ENCODE data around the gene NIPA2. TPM values are rescaled to one million over a fixed set of nuclear protein-coding genes. Genes with fewer than 3 reads are reported as not detected.

The NIPA2 gene
- total RNA-seq, 1 donor from 2014 or later = 81.0 TPM

GRCh38 chr15:22903427-22903826 lies 65.0 kb downstream of the NIPA2 start:
- TF ChIP-seq CTCF (IDR thresholded peaks at IDR 0.05; ENCODE audit: unreplicated experiment) = no peak
- Mint-ChIP-seq H3K4me1 (ENCODE audit: unreplicated experiment) (peaks cover 6% of the 10 kb centered on the region), H3K27me3 (ENCODE audit: unreplicated experiment) (peaks cover 6% of the 10 kb centered on the region), H3K9me3 (ENCODE audit: unreplicated experiment) (no peaks in the 10 kb centered on the region), H3K4me3 (ENCODE audit: unreplicated experiment) (peak overlapping the region; percentile 33), H3K27ac (ENCODE audit: unreplicated experiment) (no peak overlapping the region), H3K36me3 (ENCODE audit: low read depth, unreplicated experiment) (peaks cover 30% of the 10 kb centered on the region)
- DNase-seq (ENCODE audit: low spot score) = no peak

GRCh38 chr15:22903961-22904534 lies 65.6 kb downstream of the NIPA2 start:
- Mint-ChIP-seq H3K4me3 (ENCODE audit: unreplicated experiment) (no peak overlapping the region), H3K27me3 (ENCODE audit: unreplicated experiment) (peaks cover 6% of the 10 kb centered on the region), H3K27ac (ENCODE audit: unreplicated experiment) (no peak overlapping the region), H3K36me3 (ENCODE audit: low read depth, unreplicated experiment) (peaks cover 35% of the 10 kb centered on the region), H3K9me3 (ENCODE audit: unreplicated experiment) (no peaks in the 10 kb centered on the region), H3K4me1 (ENCODE audit: unreplicated experiment) (peaks cover 6% of the 10 kb centered on the region)
- TF ChIP-seq CTCF (IDR thresholded peaks at IDR 0.05; ENCODE audit: unreplicated experiment) = no peak
- no peak for DNase-seq (ENCODE audit: low spot score)

GRCh38 chr15:22904736-22905135 lies 66.3 kb downstream of the NIPA2 start:
- no peak for DNase-seq (ENCODE audit: low spot score)
- no peak for TF ChIP-seq CTCF (IDR thresholded peaks at IDR 0.05; ENCODE audit: unreplicated experiment)
- peaks cover 40% of the 10 kb centered on the region for H3K36me3 Mint-ChIP-seq (ENCODE audit: low read depth, unreplicated experiment)
- H3K4me1 Mint-ChIP-seq (ENCODE audit: unreplicated experiment) = peaks cover 6% of the 10 kb centered on the region
- H3K9me3 Mint-ChIP-seq (ENCODE audit: unreplicated experiment) = no peaks in the 10 kb centered on the region
- H3K27ac Mint-ChIP-seq (ENCODE audit: unreplicated experiment) = no peak overlapping the region
- H3K4me3 Mint-ChIP-seq (ENCODE audit: unreplicated experiment) = no peak overlapping the region
- H3K27me3 Mint-ChIP-seq (ENCODE audit: unreplicated experiment) = peaks cover 6% of the 10 kb centered on the region

GRCh38 chr15:22907161-22907950 lies 68.9 kb downstream of the NIPA2 start:
- DNase-seq (ENCODE audit: low spot score) = no peak
- Mint-ChIP-seq H3K4me3 (ENCODE audit: unreplicated experiment) (peak overlapping the region; percentile 61), H3K36me3 (ENCODE audit: low read depth, unreplicated experiment) (peaks cover 42% of the 10 kb centered on the region), H3K27ac (ENCODE audit: unreplicated experiment) (peak overlapping the region; percentile 14), H3K4me1 (ENCODE audit: unreplicated experiment) (peaks cover 6% of the 10 kb centered on the region), H3K27me3 (ENCODE audit: unreplicated experiment) (peaks cover 6% of the 10 kb centered on the region), H3K9me3 (ENCODE audit: unreplicated experiment) (no peaks in the 10 kb centered on the region)
- no peak for TF ChIP-seq CTCF (IDR thresholded peaks at IDR 0.05; ENCODE audit: unreplicated experiment)

GRCh38 chr15:22908830-22909229 lies 70.4 kb downstream of the NIPA2 start:
- H3K36me3 Mint-ChIP-seq (ENCODE audit: low read depth, unreplicated experiment) = peaks cover 38% of the 10 kb centered on the region
- no peak for TF ChIP-seq CTCF (IDR thresholded peaks at IDR 0.05; ENCODE audit: unreplicated experiment)
- H3K27ac Mint-ChIP-seq (ENCODE audit: unreplicated experiment) = peak overlapping the region; percentile 52
- H3K4me3 Mint-ChIP-seq (ENCODE audit: unreplicated experiment) = peak overlapping the region; percentile 74
- peaks cover 6% of the 10 kb centered on the region for H3K4me1 Mint-ChIP-seq (ENCODE audit: unreplicated experiment)
- no peaks in the 10 kb centered on the region for H3K9me3 Mint-ChIP-seq (ENCODE audit: unreplicated experiment)
- peaks cover 3% of the 10 kb centered on the region for H3K27me3 Mint-ChIP-seq (ENCODE audit: unreplicated experiment)
- no peak for DNase-seq (ENCODE audit: low spot score)
